Activated naive CD8-positive, alpha-beta T cell treated with anti-CD3 and anti-CD28 coated beads for 36 hours (primary cell): ENCODE measurements around the gene NPDC1. TPM values are rescaled to one million over a fixed set of nuclear protein-coding genes. Genes with fewer than 3 reads are reported as not detected.

ENCODE experiments used
- DNase-seq: peaks from one replicate; pipeline ENCODE4 v3.0.0; 2021
- H3K27ac Mint-ChIP-seq: one replicate; pipeline ENCODE4 v1.8.0; 2022; ENCODE audit warnings: mild to moderate bottlenecking, moderate library complexity, mixed read lengths
- H3K27me3 Mint-ChIP-seq: one replicate; pipeline ENCODE4 v1.8.0; 2022; ENCODE audit warnings: mild to moderate bottlenecking, mixed read lengths
- H3K36me3 Mint-ChIP-seq: one replicate; pipeline ENCODE4 v1.8.0; 2021; ENCODE audit warnings: mild to moderate bottlenecking, mixed read lengths
- H3K4me1 Mint-ChIP-seq: one replicate; pipeline ENCODE4 v1.8.0; 2021; ENCODE audit warnings: mixed read lengths
- H3K4me3 Mint-ChIP-seq: one replicate; pipeline ENCODE4 v1.8.0; 2022; ENCODE audit warnings: mild to moderate bottlenecking, moderate library complexity, mixed read lengths
- H3K9me3 Mint-ChIP-seq: one replicate; pipeline ENCODE4 v1.8.0; 2022; ENCODE audit warnings: mixed read lengths
- total RNA-seq, 2 experiments: library from RNA; stranded (reverse); gene quantifications; one replicate each; pipeline ENCODE4 v1.2.3, GENCODE V29; 2021

The NPDC1 gene
- total RNA-seq, 2 experiments from 2014 or later: 13.2 to 13.5 TPM

GRCh38 chr9:137053944-137054931 lies 8.3 kb upstream of the NPDC1 start, which contains the start of gene ENTPD2:
Gene ENTPD2, minus strand, starts transcription at chr9:137054061. Its CDS starts 64 bp downstream, at chr9:137053997.
- H3K4me3 Mint-ChIP-seq: no peak within 1 kb of the TSS
- H3K36me3 Mint-ChIP-seq: no peaks in the 10 kb centered on the region
- no peak within 1 kb of the TSS for H3K27ac Mint-ChIP-seq
- H3K9me3 Mint-ChIP-seq: no peaks in the 10 kb centered on the region
- no peaks in the 10 kb centered on the region for H3K4me1 Mint-ChIP-seq
- peaks cover 35% of the 10 kb centered on the region for H3K27me3 Mint-ChIP-seq
- peak; percentile 52 for DNase-seq

- H3K27ac Mint-ChIP-seq: no peak overlapping the region
- H3K36me3 Mint-ChIP-seq: no peaks in the 10 kb centered on the region
- no peaks in the 10 kb centered on the region for H3K4me1 Mint-ChIP-seq
- H3K9me3 Mint-ChIP-seq: no peaks in the 10 kb centered on the region
- H3K27me3 Mint-ChIP-seq: peaks cover 45% of the 10 kb centered on the region
- H3K4me3 Mint-ChIP-seq: no peak overlapping the region
- DNase-seq: no peak
These were observed 7.3 kb upstream of the NPDC1 start for GRCh38 chr9:137052998-137053943.

GRCh38 chr9:137052293-137052692 lies 6.3 kb upstream of the NPDC1 start:
- H3K4me1 Mint-ChIP-seq: no peaks in the 10 kb centered on the region
- H3K36me3 Mint-ChIP-seq: no peaks in the 10 kb centered on the region
- H3K27ac Mint-ChIP-seq: no peak overlapping the region
- no peak overlapping the region for H3K4me3 Mint-ChIP-seq
- H3K9me3 Mint-ChIP-seq: no peaks in the 10 kb centered on the region
- H3K27me3 Mint-ChIP-seq: peaks cover 54% of the 10 kb centered on the region
- no peak for DNase-seq

- Mint-ChIP-seq H3K27me3 (peaks cover 65% of the 10 kb centered on the region), H3K4me1 (no peaks in the 10 kb centered on the region), H3K27ac (no peak overlapping the region), H3K36me3 (no peaks in the 10 kb centered on the region), H3K4me3 (no peak overlapping the region), H3K9me3 (no peaks in the 10 kb centered on the region)
- DNase-seq: no peak
These were observed 5.3 kb upstream of the NPDC1 start for GRCh38 chr9:137051145-137051724.

GRCh38 chr9:137050570-137050969 lies 4.6 kb upstream of the NPDC1 start:
- H3K27me3 Mint-ChIP-seq: peaks cover 66% of the 10 kb centered on the region
- H3K27ac Mint-ChIP-seq: no peak overlapping the region
- H3K36me3 Mint-ChIP-seq: no peaks in the 10 kb centered on the region
- H3K4me1 Mint-ChIP-seq: no peaks in the 10 kb centered on the region
- H3K4me3 Mint-ChIP-seq: no peak overlapping the region
- no peak for DNase-seq
- no peaks in the 10 kb centered on the region for H3K9me3 Mint-ChIP-seq

GRCh38 chr9:137049544-137050449 lies 3.8 kb upstream of the NPDC1 start:
- Mint-ChIP-seq H3K27ac (no peak overlapping the region), H3K27me3 (peaks cover 72% of the 10 kb centered on the region), H3K4me1 (peaks cover 3% of the 10 kb centered on the region), H3K4me3 (no peak overlapping the region), H3K36me3 (no peaks in the 10 kb centered on the region), H3K9me3 (no peaks in the 10 kb centered on the region)
- peak; percentile 67 for DNase-seq

GRCh38 chr9:137048655-137049543 lies 2.9 kb upstream of the NPDC1 start:
- Mint-ChIP-seq H3K36me3 (no peaks in the 10 kb centered on the region), H3K9me3 (no peaks in the 10 kb centered on the region), H3K27me3 (peaks cover 73% of the 10 kb centered on the region), H3K4me1 (peaks cover 5% of the 10 kb centered on the region), H3K27ac (no peak overlapping the region), H3K4me3 (no peak overlapping the region)
- no peak for DNase-seq

GRCh38 chr9:137045294-137046087 lies 486 bp downstream of the NPDC1 start:
- peaks cover 54% of the 10 kb centered on the region for H3K27me3 Mint-ChIP-seq
- peaks cover 5% of the 10 kb centered on the region for H3K4me1 Mint-ChIP-seq
- peak overlapping the region; percentile 53 for H3K4me3 Mint-ChIP-seq
- H3K27ac Mint-ChIP-seq: no peak overlapping the region
- no peaks in the 10 kb centered on the region for H3K9me3 Mint-ChIP-seq
- H3K36me3 Mint-ChIP-seq: no peaks in the 10 kb centered on the region
- peak; percentile 45 for DNase-seq

GRCh38 chr9:137044502-137045177 lies 1.3 kb downstream of the NPDC1 start:
- peak overlapping the region; percentile 53 for H3K4me3 Mint-ChIP-seq
- H3K4me1 Mint-ChIP-seq: peaks cover 5% of the 10 kb centered on the region
- H3K36me3 Mint-ChIP-seq: no peaks in the 10 kb centered on the region
- H3K9me3 Mint-ChIP-seq: no peaks in the 10 kb centered on the region
- H3K27ac Mint-ChIP-seq: no peak overlapping the region
- no peak for DNase-seq
- H3K27me3 Mint-ChIP-seq: peaks cover 45% of the 10 kb centered on the region

GRCh38 chr9:137044037-137044436 lies 1.9 kb downstream of the NPDC1 start:
- peaks cover 39% of the 10 kb centered on the region for H3K27me3 Mint-ChIP-seq
- H3K9me3 Mint-ChIP-seq: no peaks in the 10 kb centered on the region
- H3K4me1 Mint-ChIP-seq: peaks cover 5% of the 10 kb centered on the region
- no peak overlapping the region for H3K27ac Mint-ChIP-seq
- H3K36me3 Mint-ChIP-seq: no peaks in the 10 kb centered on the region
- no peak for DNase-seq
- H3K4me3 Mint-ChIP-seq: no peak overlapping the region

GRCh38 chr9:137042751-137043727 lies 2.9 kb downstream of the NPDC1 start:
- no peaks in the 10 kb centered on the region for H3K36me3 Mint-ChIP-seq
- H3K4me3 Mint-ChIP-seq: no peak overlapping the region
- no peak for DNase-seq
- H3K4me1 Mint-ChIP-seq: peaks cover 5% of the 10 kb centered on the region
- no peak overlapping the region for H3K27ac Mint-ChIP-seq
- peaks cover 29% of the 10 kb centered on the region for H3K27me3 Mint-ChIP-seq
- no peaks in the 10 kb centered on the region for H3K9me3 Mint-ChIP-seq
